Measurements from ENCODE around the gene UBE2M. TPM values are rescaled to one million over a fixed set of nuclear protein-coding genes. Genes with fewer than 3 reads are reported as not detected.

The UBE2M gene
- total RNA-seq, 4 donors from 2014 or later = 16.4 to 31.5 (median 21.7) TPM

DNA sequence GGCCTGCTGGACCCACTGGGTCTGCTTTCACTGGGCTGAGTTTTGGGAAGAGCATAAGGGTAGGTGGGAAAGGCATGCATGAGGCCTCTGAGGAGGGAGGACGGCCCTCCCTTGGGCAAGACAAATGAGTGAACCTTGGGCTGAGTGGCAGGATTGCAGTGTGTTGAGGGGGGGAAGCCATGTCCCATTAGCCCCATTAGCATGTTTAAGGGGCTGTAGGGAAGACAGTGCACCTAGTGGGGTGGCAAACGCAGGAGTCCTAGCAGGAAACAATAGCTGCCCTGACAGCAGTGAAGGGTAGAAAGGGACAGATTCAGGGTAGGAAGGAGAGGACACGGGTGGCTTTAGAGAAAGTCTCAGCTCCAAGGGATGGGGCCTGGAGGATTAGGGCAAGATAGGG is 35.7 kb downstream of the UBE2M start:
- TF ChIP-seq POLR2AphosphoS5 (IDR thresholded peaks at IDR 0.05) = no peak
- TF ChIP-seq, protein P1, sequence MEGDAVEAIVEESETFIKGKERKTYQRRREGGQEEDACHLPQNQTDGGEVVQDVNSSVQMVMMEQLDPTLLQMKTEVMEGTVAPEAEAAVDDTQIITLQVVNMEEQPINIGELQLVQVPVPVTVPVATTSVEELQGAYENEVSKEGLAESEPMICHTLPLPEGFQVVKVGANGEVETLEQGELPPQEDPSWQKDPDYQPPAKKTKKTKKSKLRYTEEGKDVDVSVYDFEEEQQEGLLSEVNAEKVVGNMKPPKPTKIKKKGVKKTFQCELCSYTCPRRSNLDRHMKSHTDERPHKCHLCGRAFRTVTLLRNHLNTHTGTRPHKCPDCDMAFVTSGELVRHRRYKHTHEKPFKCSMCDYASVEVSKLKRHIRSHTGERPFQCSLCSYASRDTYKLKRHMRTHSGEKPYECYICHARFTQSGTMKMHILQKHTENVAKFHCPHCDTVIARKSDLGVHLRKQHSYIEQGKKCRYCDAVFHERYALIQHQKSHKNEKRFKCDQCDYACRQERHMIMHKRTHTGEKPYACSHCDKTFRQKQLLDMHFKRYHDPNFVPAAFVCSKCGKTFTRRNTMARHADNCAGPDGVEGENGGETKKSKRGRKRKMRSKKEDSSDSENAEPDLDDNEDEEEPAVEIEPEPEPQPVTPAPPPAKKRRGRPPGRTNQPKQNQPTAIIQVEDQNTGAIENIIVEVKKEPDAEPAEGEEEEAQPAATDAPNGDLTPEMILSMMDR (IDR thresholded peaks at IDR 0.05) = no peak
- no peak for TF ChIP-seq POLR2A (IDR thresholded peaks at IDR 0.05)
- TF ChIP-seq EP300 (IDR thresholded peaks at IDR 0.05) = no peak
- WGBS = 86% methylated on average over 3 of the region's 3 CpGs
- H3K27me3 ChIP-seq = no peaks in the 10 kb centered on the region
- peaks cover 23% of the 10 kb centered on the region for H3K4me1 ChIP-seq
- DNase-seq (ENCODE audit: low spot score in 2 of 2) = no peak
- H3K36me3 ChIP-seq = no peaks in the 10 kb centered on the region
- no peaks in the 10 kb centered on the region for H3K9me3 ChIP-seq
- H3K27ac ChIP-seq = no peak overlapping the region
- H3K4me3 ChIP-seq = no peak overlapping the region

DNA sequence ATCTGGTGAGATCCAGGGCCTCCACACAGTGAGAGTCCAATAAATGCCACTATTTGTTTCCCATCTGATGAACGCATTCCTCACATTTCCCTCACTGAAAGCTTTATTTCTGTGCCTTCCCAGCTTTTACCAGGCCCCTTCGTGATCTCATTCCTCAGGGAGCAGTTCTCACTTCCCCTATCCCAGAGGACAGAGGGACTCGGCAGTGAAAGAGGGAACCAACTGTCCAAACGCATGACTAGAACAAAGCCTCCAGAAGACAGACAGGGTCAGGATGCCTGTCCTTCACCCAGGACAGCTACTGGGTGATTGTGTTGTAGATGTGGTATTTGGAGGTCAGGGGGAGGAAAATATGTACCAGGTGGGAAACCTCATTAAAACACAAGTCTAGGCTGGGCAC is 36.8 kb downstream of the UBE2M start:
- WGBS = 66% methylated on average over 4 of the region's 4 CpGs
- no peak for DNase-seq (ENCODE audit: low spot score in 2 of 2)
- H3K27ac ChIP-seq = no peak overlapping the region
- H3K9me3 ChIP-seq = no peaks in the 10 kb centered on the region
- no peak overlapping the region for H3K4me3 ChIP-seq
- H3K4me1 ChIP-seq = peaks cover 33% of the 10 kb centered on the region
- TF ChIP-seq EP300 (IDR thresholded peaks at IDR 0.05) = no peak
- TF ChIP-seq, protein P1 (IDR thresholded peaks at IDR 0.05) = no peak
- no peak for TF ChIP-seq POLR2A (IDR thresholded peaks at IDR 0.05)
- no peak for TF ChIP-seq POLR2AphosphoS5 (IDR thresholded peaks at IDR 0.05)
- H3K36me3 ChIP-seq = peaks cover 7% of the 10 kb centered on the region
- no peaks in the 10 kb centered on the region for H3K27me3 ChIP-seq

DNA sequence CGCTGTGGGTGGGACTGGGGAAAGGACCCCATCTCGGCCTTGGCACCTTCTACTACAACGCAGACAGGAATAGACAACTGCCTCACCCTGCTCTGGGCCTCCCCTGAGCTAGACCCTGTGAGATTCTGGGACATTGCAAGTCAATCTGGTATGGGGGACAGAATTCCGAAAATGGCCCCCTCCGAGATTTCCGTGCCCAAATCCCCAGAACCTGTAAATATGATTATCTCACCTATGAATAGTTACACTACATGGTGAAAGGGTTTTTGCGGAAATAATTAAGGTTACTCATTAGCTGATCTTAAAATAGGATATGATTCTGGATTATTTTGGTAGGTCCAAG is 38.2 kb downstream of the UBE2M start:
- no peak for TF ChIP-seq POLR2A (IDR thresholded peaks at IDR 0.05)
- TF ChIP-seq, protein P1 (IDR thresholded peaks at IDR 0.05) = no peak
- TF ChIP-seq POLR2AphosphoS5 (IDR thresholded peaks at IDR 0.05) = no peak
- no peak for TF ChIP-seq EP300 (IDR thresholded peaks at IDR 0.05)
- no peaks in the 10 kb centered on the region for H3K27me3 ChIP-seq
- 16% methylated on average over 4 of the region's 7 CpGs for WGBS
- H3K4me1 ChIP-seq = peaks cover 46% of the 10 kb centered on the region
- H3K36me3 ChIP-seq = peaks cover 20% of the 10 kb centered on the region
- H3K4me3 ChIP-seq = peak overlapping the region; percentile 80
- DNase-seq (ENCODE audit: low spot score in 2 of 2) = no peak
- no peaks in the 10 kb centered on the region for H3K9me3 ChIP-seq
- peak overlapping the region; percentile 97 for H3K27ac ChIP-seq

DNA sequence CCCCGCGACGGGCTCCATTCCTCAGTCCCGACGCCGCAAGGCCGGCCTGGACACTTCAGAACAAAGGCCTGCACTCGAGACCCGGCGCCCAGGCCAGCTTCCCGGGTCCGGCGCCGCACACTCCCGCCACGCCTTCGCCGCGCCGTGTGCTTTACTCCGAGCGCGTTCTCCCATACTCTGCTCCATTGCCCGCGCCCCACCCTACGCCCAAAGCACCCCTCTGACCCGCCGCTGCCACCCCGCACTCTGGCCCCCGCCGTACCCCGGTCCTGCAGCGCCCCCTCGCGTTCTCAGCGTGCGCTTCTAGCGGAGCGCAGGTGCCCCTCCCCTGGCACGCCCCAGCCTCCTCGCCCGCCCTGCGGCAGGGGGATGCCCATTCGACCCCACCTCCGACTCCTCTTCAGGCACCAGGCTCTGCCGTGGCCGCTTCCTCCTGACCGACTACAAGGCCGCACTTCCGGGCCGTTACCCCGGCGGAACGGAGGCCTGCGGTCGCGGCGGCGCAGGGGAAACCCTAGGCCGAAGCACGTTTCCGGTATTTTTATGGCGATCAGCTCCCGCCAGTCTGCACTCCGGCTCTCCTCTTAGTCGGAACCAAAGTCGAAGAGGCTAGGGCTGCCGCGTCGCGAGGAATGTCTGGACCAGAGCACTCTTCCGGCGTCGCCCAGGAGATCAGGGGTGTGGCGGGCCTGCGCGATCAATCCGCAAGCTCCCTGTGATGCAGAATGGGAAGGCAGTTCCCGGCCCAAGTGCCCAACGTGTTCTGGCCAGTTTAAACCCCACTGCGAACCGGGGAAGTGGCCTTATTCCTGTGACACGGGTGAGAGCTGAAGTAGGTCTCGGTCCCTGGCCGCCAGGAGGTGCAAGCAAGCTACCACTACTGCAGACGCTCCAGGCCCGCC is 38.8 kb downstream of the UBE2M start, which contains the start of gene ZBTB45:
Gene ZBTB45 (minus strand): TSS at position 456 of the 902 bp plus-strand sequence. CDS start 2,137 bp downstream, outside the sequence.
- WGBS = 0% methylated on average over 10 of the region's 87 CpGs
- Histone ChIP-seq H3K36me3 (peaks cover 20% of the 10 kb centered on the region), H3K9me3 (no peaks in the 10 kb centered on the region), H3K27me3 (no peaks in the 10 kb centered on the region), H3K27ac (peak within 1 kb of the TSS; percentile 97), H3K4me1 (peaks cover 52% of the 10 kb centered on the region), H3K4me3 (peak within 1 kb of the TSS; percentile 80)
- peak in 1 of 2 donors; percentile 49 for TF ChIP-seq POLR2A (IDR thresholded peaks at IDR 0.05)
- TF ChIP-seq, protein P1 (IDR thresholded peaks at IDR 0.05) = peak; percentile 62 to 71
- no peak for TF ChIP-seq EP300 (IDR thresholded peaks at IDR 0.05)
- TF ChIP-seq POLR2AphosphoS5 (IDR thresholded peaks at IDR 0.05) = peak; percentile 18 to 93 (median 93)
- peak; percentile 94 to 96 for DNase-seq (ENCODE audit: low spot score in 2 of 2)

DNA sequence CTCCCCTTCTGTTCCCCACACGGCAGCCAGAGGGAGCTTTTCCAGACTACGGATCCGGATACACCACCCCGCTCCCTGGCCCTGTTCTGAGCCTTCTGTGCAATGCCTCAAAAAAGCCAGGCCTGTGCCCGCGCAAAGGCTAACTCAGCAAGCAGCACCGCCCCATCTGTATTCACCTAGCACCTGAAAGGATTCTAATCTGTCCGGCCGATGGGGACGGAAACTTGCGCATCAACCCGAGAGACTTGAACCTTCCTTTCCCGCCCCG is 39.4 kb downstream of the UBE2M start:
- TF ChIP-seq POLR2AphosphoS5 (IDR thresholded peaks at IDR 0.05) (no peak), EP300 (IDR thresholded peaks at IDR 0.05) (no peak), POLR2A (IDR thresholded peaks at IDR 0.05) (no peak)
- TF ChIP-seq, protein P1 (IDR thresholded peaks at IDR 0.05) = no peak
- Histone ChIP-seq H3K4me1 (peaks cover 58% of the 10 kb centered on the region), H3K27me3 (no peaks in the 10 kb centered on the region), H3K27ac (peak overlapping the region; percentile 97), H3K4me3 (peak overlapping the region; percentile 80), H3K36me3 (peaks cover 20% of the 10 kb centered on the region), H3K9me3 (no peaks in the 10 kb centered on the region)
- DNase-seq (ENCODE audit: low spot score in 2 of 2) = peak in 1 of 2 donors; percentile 80
- WGBS = 1% methylated on average over 10 of the region's 14 CpGs

Measured in suprapubic skin (tissue), 4 donors.